ENCODE results near the gene TMEM41B.

TMEM41B gene

DNA sequence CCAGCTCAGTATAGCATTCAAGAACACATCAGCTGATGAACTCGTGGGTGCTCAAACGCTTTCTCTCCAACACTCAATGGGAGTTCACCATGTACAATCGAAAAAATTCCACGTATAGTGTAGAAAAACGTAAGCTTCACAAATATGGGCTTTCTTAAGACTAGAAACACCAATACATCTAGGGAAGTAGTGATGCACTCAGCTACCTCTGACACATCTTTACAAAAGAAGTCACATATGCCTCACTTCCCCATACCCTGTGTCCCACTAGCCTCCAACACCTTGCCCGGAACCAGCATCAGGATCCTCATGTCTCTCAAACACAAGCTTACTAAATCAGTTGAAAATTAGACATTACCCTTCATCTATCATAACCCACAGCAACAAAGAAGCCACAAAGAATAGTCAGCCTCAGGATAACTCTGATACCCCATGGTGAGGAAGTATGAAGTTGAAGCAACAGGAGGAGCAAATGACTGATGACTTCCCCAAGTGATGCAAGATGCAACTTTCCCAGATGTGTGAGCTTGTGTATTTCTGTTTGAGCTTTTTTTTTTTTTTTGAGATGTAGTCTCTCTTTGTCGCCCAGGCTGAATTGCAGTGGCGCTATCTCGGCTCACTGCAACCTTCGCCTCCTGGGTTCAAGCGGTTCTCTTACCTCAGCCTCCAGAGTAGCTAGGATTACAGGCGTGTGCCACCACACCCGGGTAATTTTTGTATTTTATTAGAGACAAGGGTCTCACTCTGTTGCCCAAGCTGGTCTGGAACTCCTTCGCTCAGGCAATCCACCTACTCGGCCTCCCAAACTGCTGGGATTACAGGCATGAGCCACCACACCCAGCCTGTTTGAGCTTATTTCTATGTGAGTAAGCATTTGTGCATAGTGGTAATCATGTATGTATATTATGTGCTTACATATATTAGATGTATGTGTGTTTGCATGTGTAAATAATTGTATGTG lies 40.7 kb downstream of the TMEM41B start:
- no peak for TF ChIP-seq ZFX (IDR thresholded peaks at IDR 0.05; ENCODE audit: borderline replicate concordance)
- TF ChIP-seq, protein P1, sequence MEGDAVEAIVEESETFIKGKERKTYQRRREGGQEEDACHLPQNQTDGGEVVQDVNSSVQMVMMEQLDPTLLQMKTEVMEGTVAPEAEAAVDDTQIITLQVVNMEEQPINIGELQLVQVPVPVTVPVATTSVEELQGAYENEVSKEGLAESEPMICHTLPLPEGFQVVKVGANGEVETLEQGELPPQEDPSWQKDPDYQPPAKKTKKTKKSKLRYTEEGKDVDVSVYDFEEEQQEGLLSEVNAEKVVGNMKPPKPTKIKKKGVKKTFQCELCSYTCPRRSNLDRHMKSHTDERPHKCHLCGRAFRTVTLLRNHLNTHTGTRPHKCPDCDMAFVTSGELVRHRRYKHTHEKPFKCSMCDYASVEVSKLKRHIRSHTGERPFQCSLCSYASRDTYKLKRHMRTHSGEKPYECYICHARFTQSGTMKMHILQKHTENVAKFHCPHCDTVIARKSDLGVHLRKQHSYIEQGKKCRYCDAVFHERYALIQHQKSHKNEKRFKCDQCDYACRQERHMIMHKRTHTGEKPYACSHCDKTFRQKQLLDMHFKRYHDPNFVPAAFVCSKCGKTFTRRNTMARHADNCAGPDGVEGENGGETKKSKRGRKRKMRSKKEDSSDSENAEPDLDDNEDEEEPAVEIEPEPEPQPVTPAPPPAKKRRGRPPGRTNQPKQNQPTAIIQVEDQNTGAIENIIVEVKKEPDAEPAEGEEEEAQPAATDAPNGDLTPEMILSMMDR (IDR thresholded peaks at IDR 0.05), result no peak

DNA sequence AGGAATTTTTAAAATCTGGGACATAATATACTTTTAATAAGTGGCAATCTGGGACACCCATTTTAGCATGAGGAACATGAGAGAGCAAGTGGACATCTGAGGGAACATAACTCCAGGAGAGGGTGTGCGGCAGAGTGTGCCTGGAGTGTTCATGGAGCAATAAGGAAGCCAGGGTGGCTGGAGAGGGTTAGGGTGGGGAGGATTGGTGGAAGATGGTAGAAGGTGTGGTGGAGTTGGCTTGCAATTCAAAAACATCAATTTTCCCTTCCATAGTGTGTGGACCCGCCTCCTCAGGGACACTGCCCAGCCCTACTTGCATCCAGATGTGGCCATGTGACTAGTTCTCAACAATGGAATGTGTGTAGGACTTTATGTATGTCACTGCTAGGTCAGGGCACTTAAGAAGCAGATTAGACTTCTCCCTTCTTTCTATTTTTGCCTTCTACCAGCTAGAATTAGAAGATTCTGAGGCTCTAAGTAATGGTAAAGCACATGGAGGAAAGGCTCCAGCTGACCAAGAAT lies 44.8 kb downstream of the TMEM41B start:
- no peak overlapping the region for H3K27ac ChIP-seq
- no peak for TF ChIP-seq ZFX (IDR thresholded peaks at IDR 0.05; ENCODE audit: borderline replicate concordance)
- TF ChIP-seq, protein P1 (IDR thresholded peaks at IDR 0.05), result no peak

More for the DNA sequence above, 40.7 kb downstream of the TMEM41B start:
- H3K27ac ChIP-seq, result no peak overlapping the region

- no peak overlapping the region for H3K27ac ChIP-seq
- TF ChIP-seq, protein P1 (IDR thresholded peaks at IDR 0.05), result no peak
- no peak for TF ChIP-seq ZFX (IDR thresholded peaks at IDR 0.05; ENCODE audit: borderline replicate concordance)
Observed at GRCh38 chr11:9267680-9268079, 46.7 kb downstream of the TMEM41B start.

- H3K27ac ChIP-seq, result no peak overlapping the region
- TF ChIP-seq, protein P1 (IDR thresholded peaks at IDR 0.05), result no peak
- TF ChIP-seq ZFX (IDR thresholded peaks at IDR 0.05; ENCODE audit: borderline replicate concordance), result no peak
Observed at GRCh38 chr11:9266926-9267325, 47.5 kb downstream of the TMEM41B start.

DNA sequence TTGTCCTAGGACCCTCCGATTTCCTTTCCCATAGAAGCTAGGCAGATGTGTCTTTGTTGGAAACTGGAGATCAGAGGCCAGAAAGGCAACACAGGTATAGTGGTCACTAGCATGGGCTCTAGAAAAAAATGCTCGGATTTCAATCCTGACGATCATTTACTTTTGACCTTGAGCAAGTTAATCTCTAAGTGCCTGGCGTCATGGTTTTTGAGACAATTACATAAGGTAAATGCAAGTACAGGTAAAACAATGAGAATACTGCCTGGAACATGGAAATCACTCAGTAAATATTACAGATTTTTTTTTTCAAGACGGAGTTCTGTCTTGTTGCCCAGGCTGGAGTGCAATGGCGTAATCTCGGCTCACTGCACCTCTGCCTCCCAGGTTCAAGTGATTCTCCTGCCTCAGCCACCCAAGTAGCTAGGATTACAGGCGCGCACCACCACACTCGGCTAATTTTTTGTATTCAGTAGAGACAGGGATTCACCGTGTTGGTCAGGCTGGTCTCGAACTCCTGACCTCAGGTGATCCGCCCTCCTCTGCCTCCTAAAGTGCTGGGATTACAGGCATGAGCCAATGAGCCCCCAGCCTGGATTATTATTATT lies 48.2 kb downstream of the TMEM41B start:
- no peak overlapping the region; the same call in 1 of the 2 replicates for H3K27ac ChIP-seq
- TF ChIP-seq, protein P1 (IDR thresholded peaks at IDR 0.05), result no peak
- no peak for TF ChIP-seq ZFX (IDR thresholded peaks at IDR 0.05; ENCODE audit: borderline replicate concordance)

GRCh38 chr11:9265211-9266131 lies 48.9 kb downstream of the TMEM41B start, which contains the start of gene DENND5A:
TSS of gene DENND5A (minus strand) at chr11:9265350. CDS start at chr11:9265069, 281 bp downstream.
- peak within 1 kb of the TSS; percentile 65 for H3K27ac ChIP-seq
- no peak for TF ChIP-seq ZFX (IDR thresholded peaks at IDR 0.05; ENCODE audit: borderline replicate concordance)
- TF ChIP-seq, protein P1 (IDR thresholded peaks at IDR 0.05), result peak; percentile 22; the same call in 1 of the 2 replicates
